HepG2 (cell line): Measurements from ENCODE around the gene SPAG4. TPM values are rescaled to one million over a fixed set of nuclear protein-coding genes. Genes with fewer than 3 reads are reported as not detected.

Experiments used
- FIP1L1 ChIP-seq: fragments of 200-400 bp; formaldehyde crosslinking; IDR thresholded peaks from 2 replicates; pipeline ENCODE4 v1.6.1; 2018; ENCODE audit warnings: low read depth, mild to moderate bottlenecking, low read length, moderate library complexity, borderline replicate concordance; ENCODE audit not compliant: insufficient read depth
- KDM5B ChIP-seq: sonication (generic); formaldehyde crosslinking; IDR thresholded peaks from 2 replicates; pipeline ENCODE4 v1.4.0; 2020; ENCODE audit warnings: missing genetic modification reagents, mild to moderate bottlenecking, borderline replicate concordance
- NR0B2 ChIP-seq: sonication (generic); formaldehyde crosslinking; IDR thresholded peaks from 2 replicates; pipeline ENCODE4 v1.4.0; 2020; ENCODE audit warnings: mild to moderate bottlenecking, missing genetic modification reagents
- PHF8 ChIP-seq: sonication (generic); formaldehyde crosslinking; IDR thresholded peaks from 2 replicates; pipeline ENCODE4 v1.5.0; 2020; ENCODE audit warnings: missing genetic modification reagents
- RBM22 ChIP-seq: fragments of 200-400 bp; formaldehyde crosslinking; optimal IDR thresholded peaks from 2 replicates; pipeline ENCODE3; 2017; ENCODE audit warnings: mild to moderate bottlenecking, low read length, moderate library complexity
- ZNF160 ChIP-seq: sonication (generic); formaldehyde crosslinking; IDR thresholded peaks from 2 replicates; pipeline ENCODE4 v1.8.0; 2022; ENCODE audit warnings: mild to moderate bottlenecking, inconsistent platforms, missing genetic modification reagents
- ZNF264 ChIP-seq: sonication (generic); formaldehyde crosslinking; IDR thresholded peaks from 2 replicates; pipeline ENCODE4 v1.4.0; 2020; ENCODE audit warnings: missing genetic modification reagents
- ZNF33B ChIP-seq: sonication (generic); formaldehyde crosslinking; IDR thresholded peaks from 2 replicates; pipeline ENCODE4 v1.5.1; 2020; ENCODE audit warnings: mild to moderate bottlenecking, missing genetic modification reagents
- polyA plus RNA-seq, 8 experiments: library from polyadenylated mRNA; depleted of rRNA in 3 of 8; stranded (reverse) in 7 of 8; unstranded in 1 of 8; fragments of >200 nt; fragmentation: Illumina TruSeq in 4 of 8; extraction: Trizol in 4 of 8; gene quantifications; 2 replicates each; pipeline versions ENCODE4 v1.2.1 to v1.2.3, GENCODE V29; 2011 to 2016; ENCODE audit warnings: low read depth in 4 of 8, missing spikeins in 1 of 8, mixed read lengths in 1 of 8; ENCODE audit not compliant: insufficient read depth in 1 of 8
- total RNA-seq, 5 experiments: library from RNA; depleted of rRNA; stranded (reverse); fragments of >200 nt; fragmentation: Illumina TruSeq; extraction: Trizol; gene quantifications; 2 replicates each; pipeline ENCODE4 v1.2.3, GENCODE V29; 2016; ENCODE audit warnings: low read depth in 1 of 5
- TF ChIP-seq, protein P1 (sequence below): sonication (generic); formaldehyde crosslinking; IDR thresholded peaks from 2 replicates; pipeline ENCODE4 v1.9.0; 2022; ENCODE audit warnings: missing genetic modification reagents, mild to moderate bottlenecking, borderline replicate concordance
- TF ChIP-seq, protein P2 (sequence below): sonication (generic); formaldehyde crosslinking; IDR thresholded peaks from 2 replicates; pipeline ENCODE4 v1.8.0; 2022; ENCODE audit warnings: mild to moderate bottlenecking, missing genetic modification reagents, moderate library complexity
- TF ChIP-seq, protein P3 (sequence below): sonication (generic); formaldehyde crosslinking; conservative IDR thresholded peaks from 2 replicates; pipeline ENCODE4 v1.8.0; 2022; ENCODE audit warnings: missing genetic modification reagents

The SPAG4 gene
- total and polyA plus RNA-seq, 2 of the 13 experiments (the other 11 are each of a cell fraction or from before 2014, with no cell fraction given) = 5.8 to 137 TPM

DNA sequence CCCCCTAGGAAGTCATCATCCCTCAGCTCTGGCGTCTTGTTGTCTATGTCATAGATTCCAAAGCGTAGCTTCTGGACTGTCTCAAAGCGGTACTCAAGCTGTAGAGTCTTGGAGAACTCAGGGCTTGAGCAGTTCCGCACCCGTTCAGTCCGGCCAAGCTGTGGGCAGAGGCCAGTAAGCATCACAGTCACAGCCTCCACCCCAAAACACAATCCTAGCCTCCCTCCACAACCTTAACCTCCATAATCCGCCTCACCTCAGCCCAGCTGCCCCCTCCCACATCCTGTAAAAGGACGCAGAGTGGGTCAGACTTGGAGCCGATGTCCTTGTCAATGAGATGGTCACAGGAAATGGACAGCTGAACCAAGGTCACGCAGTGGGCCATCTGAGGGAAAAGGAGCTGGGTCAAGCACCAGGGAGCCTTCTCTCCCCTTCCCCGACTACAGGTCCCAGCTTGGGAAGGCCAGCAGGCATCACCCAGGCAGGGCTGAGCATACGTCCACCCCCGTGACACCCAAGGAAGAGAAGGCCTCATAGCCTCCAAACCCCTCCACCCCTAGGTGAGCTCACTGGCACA, 17.0 kb downstream of the SPAG4 start (continued):
- TF ChIP-seq, protein P1, sequence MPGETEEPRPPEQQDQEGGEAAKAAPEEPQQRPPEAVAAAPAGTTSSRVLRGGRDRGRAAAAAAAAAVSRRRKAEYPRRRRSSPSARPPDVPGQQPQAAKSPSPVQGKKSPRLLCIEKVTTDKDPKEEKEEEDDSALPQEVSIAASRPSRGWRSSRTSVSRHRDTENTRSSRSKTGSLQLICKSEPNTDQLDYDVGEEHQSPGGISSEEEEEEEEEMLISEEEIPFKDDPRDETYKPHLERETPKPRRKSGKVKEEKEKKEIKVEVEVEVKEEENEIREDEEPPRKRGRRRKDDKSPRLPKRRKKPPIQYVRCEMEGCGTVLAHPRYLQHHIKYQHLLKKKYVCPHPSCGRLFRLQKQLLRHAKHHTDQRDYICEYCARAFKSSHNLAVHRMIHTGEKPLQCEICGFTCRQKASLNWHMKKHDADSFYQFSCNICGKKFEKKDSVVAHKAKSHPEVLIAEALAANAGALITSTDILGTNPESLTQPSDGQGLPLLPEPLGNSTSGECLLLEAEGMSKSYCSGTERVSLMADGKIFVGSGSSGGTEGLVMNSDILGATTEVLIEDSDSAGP (CRISPR knock-in tag) = 0 out of 2 replicates have a peak, but pooled peaks have one; percentile 21
- TF ChIP-seq ZNF160 (no peak), KDM5B (0 out of 2 replicates have a peak, but pooled peaks have one; percentile 43), ZNF33B (CRISPR knock-in tag) (no peak), PHF8 (0 out of 2 replicates have a peak, but pooled peaks have one; percentile 23), RBM22 (peak; percentile 72), FIP1L1 (no peak), ZNF264 (CRISPR knock-in tag) (no peak), NR0B2 (CRISPR knock-in tag) (no peak)
- TF ChIP-seq, protein P2, sequence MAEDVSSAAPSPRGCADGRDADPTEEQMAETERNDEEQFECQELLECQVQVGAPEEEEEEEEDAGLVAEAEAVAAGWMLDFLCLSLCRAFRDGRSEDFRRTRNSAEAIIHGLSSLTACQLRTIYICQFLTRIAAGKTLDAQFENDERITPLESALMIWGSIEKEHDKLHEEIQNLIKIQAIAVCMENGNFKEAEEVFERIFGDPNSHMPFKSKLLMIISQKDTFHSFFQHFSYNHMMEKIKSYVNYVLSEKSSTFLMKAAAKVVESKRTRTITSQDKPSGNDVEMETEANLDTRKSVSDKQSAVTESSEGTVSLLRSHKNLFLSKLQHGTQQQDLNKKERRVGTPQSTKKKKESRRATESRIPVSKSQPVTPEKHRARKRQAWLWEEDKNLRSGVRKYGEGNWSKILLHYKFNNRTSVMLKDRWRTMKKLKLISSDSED (CRISPR knock-in tag) = no peak
- TF ChIP-seq, protein P3, sequence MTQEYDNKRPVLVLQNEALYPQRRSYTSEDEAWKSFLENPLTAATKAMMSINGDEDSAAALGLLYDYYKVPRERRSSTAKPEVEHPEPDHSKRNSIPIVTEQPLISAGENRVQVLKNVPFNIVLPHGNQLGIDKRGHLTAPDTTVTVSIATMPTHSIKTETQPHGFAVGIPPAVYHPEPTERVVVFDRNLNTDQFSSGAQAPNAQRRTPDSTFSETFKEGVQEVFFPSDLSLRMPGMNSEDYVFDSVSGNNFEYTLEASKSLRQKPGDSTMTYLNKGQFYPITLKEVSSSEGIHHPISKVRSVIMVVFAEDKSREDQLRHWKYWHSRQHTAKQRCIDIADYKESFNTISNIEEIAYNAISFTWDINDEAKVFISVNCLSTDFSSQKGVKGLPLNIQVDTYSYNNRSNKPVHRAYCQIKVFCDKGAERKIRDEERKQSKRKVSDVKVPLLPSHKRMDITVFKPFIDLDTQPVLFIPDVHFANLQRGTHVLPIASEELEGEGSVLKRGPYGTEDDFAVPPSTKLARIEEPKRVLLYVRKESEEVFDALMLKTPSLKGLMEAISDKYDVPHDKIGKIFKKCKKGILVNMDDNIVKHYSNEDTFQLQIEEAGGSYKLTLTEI (CRISPR knock-in tag) = no peak
